Adrenal gland (tissue), 5 donors: ENCODE measurements around the gene NYNRIN.

Experiments used
- POLR2A ChIP-seq, 2 donors: fragments of 450-650 bp; IDR thresholded peaks; one replicate each; pipeline ENCODE4 v1.6.1; 2017; ENCODE audit warnings: antibody characterized with exemption in 2 of 2, mild to moderate bottlenecking in 2 of 2, moderate library complexity in 1 of 2
- TF ChIP-seq, protein P1 (sequence below), 6 experiments: fragments of 450-650 bp in 4 of 6; fragments of 200-600 bp in 2 of 6; sonication (generic) in 1 of 6; IDR thresholded peaks; 1 replicate in 5 of 6; 2 replicates in 1 of 6; pipeline versions ENCODE4 v1.5.1 to v1.8.0; 2016 to 2021; ENCODE audit warnings: antibody characterized with exemption in 6 of 6, mild to moderate bottlenecking in 2 of 6, moderate library complexity in 1 of 6
- donor health status: DM: no; HTN: no; CAD: no.

DNA sequence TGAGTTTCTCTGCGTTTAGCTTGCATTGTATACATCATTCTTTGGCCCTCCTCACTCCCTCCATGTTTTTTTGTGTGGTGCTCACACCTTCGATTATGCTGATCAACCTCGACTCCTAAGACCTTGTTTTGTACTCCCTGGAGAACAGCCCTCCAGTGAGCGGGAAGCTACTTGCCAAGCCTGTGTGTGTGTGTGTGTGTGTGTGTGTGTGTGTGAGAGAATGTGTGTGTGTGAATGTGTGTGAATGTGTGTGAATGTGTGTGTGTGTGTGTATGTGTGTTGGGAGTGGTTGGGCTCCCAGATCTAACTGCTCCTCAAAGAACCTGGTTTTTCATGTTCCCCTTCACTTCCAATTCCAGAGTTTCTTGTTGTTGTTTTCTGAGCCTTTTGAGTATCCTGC lies 6.0 kb downstream of the NYNRIN start:
- TF ChIP-seq, protein P1, sequence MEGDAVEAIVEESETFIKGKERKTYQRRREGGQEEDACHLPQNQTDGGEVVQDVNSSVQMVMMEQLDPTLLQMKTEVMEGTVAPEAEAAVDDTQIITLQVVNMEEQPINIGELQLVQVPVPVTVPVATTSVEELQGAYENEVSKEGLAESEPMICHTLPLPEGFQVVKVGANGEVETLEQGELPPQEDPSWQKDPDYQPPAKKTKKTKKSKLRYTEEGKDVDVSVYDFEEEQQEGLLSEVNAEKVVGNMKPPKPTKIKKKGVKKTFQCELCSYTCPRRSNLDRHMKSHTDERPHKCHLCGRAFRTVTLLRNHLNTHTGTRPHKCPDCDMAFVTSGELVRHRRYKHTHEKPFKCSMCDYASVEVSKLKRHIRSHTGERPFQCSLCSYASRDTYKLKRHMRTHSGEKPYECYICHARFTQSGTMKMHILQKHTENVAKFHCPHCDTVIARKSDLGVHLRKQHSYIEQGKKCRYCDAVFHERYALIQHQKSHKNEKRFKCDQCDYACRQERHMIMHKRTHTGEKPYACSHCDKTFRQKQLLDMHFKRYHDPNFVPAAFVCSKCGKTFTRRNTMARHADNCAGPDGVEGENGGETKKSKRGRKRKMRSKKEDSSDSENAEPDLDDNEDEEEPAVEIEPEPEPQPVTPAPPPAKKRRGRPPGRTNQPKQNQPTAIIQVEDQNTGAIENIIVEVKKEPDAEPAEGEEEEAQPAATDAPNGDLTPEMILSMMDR (IDR thresholded peaks at IDR 0.05), result no peak
- TF ChIP-seq POLR2A (IDR thresholded peaks at IDR 0.05), result no peak
